HG03139 (cell line): Measurements from ENCODE around the gene RERE.

ENCODE experiments used
- ATAC-seq: cut with Tn5 transposase; IDR thresholded peaks from one replicate; pipeline ENCODE4 v1.9.1; 2021; ENCODE audit not compliant: unreplicated experiment

The RERE gene

GRCh38 chr1:8555582-8555981, 261.9 kb downstream of the RERE start:
- ATAC-seq: no peak

GRCh38 chr1:8554956-8555534, 262.4 kb downstream of the RERE start:
- ATAC-seq: no peak

- ATAC-seq: no peak
Measured at GRCh38 chr1:8552820-8553397, 264.5 kb downstream of the RERE start.

GRCh38 chr1:8551613-8552489, 265.6 kb downstream of the RERE start:
- ATAC-seq: no peak

GRCh38 chr1:8551057-8551456, 266.4 kb downstream of the RERE start:
- no peak for ATAC-seq

- ATAC-seq: no peak
Measured at GRCh38 chr1:8547791-8548190, 269.6 kb downstream of the RERE start.

GRCh38 chr1:8545078-8545477, 272.4 kb downstream of the RERE start:
- no peak for ATAC-seq

- no peak for ATAC-seq
Measured at GRCh38 chr1:8544644-8545043, 272.8 kb downstream of the RERE start.

GRCh38 chr1:8543965-8544364, 273.5 kb downstream of the RERE start:
- ATAC-seq: no peak

GRCh38 chr1:8541961-8542521, 275.4 kb downstream of the RERE start:
- ATAC-seq: no peak

- no peak for ATAC-seq
Measured at GRCh38 chr1:8540971-8541370, 276.5 kb downstream of the RERE start.

GRCh38 chr1:8540261-8540941, 277.0 kb downstream of the RERE start:
- no peak for ATAC-seq

- ATAC-seq: no peak
Measured at GRCh38 chr1:8539683-8540082, 277.8 kb downstream of the RERE start.

- ATAC-seq: no peak
Measured at GRCh38 chr1:8538502-8538901, 278.9 kb downstream of the RERE start.

- no peak for ATAC-seq
Measured at GRCh38 chr1:8537991-8538390, 279.4 kb downstream of the RERE start.

- no peak for ATAC-seq
Measured at GRCh38 chr1:8536515-8536914, 280.9 kb downstream of the RERE start.

GRCh38 chr1:8533907-8534306, 283.5 kb downstream of the RERE start:
- ATAC-seq: no peak

GRCh38 chr1:8533124-8533523, 284.3 kb downstream of the RERE start:
- ATAC-seq: no peak

- no peak for ATAC-seq
Measured at GRCh38 chr1:8529901-8530300, 287.5 kb downstream of the RERE start.

- no peak for ATAC-seq
Measured at GRCh38 chr1:8527941-8528340, 289.5 kb downstream of the RERE start.

- ATAC-seq: no peak
Measured at GRCh38 chr1:8525558-8526275, 291.7 kb downstream of the RERE start.
